Vagina (tissue), 2 donors: Measurements from ENCODE around the gene SCN4A. TPM values are rescaled to one million over a fixed set of nuclear protein-coding genes. Genes with fewer than 3 reads are reported as not detected.

Source experiments
- DNase-seq, 2 donors: peaks; one replicate each; pipeline ENCODE4 v3.0.0-alpha.2; 2017; ENCODE audit errors: extremely low spot score in 2 of 2
- H3K27ac ChIP-seq: fragments of 200-600 bp; sonication (generic); one replicate; pipeline ENCODE4 v1.5.1; 2019
- H3K27me3 ChIP-seq: fragments of 200-600 bp; sonication (generic); one replicate; pipeline ENCODE4 v1.5.1; 2019
- H3K36me3 ChIP-seq, 2 donors: fragments of 200-600 bp; sonication (generic); one replicate each; pipeline ENCODE4 v1.5.1; 2017 to 2019
- H3K4me1 ChIP-seq: fragments of 200-600 bp; sonication (generic); one replicate; pipeline ENCODE4 v1.5.1; 2019
- H3K4me3 ChIP-seq, 2 donors: fragments of 200-600 bp; sonication (generic); 1 replicate in 1 of 2; 2 replicates in 1 of 2; pipeline ENCODE4 v1.5.1; 2016 to 2019
- H3K9me3 ChIP-seq: fragments of 200-600 bp; sonication (generic); one replicate; pipeline ENCODE4 v1.5.1; 2019
- POLR2A ChIP-seq, 2 donors: fragments of 450-650 bp; IDR thresholded peaks; one replicate each; pipeline ENCODE4 v1.6.1; 2017; ENCODE audit warnings: antibody characterized with exemption in 2 of 2, mild to moderate bottlenecking in 2 of 2, moderate library complexity in 2 of 2
- POLR2AphosphoS5 ChIP-seq, 2 donors: sonication (generic); formaldehyde crosslinking; IDR thresholded peaks; one replicate each; pipeline ENCODE4 v1.9.0; 2017; ENCODE audit warnings: antibody characterized with exemption in 2 of 2, mild to moderate bottlenecking in 2 of 2, low read depth in 1 of 2; ENCODE audit not compliant: insufficient read depth in 1 of 2
- intact Hi-C: fragments of 100-400 bp; cut with DNase I; formaldehyde crosslinking; loops from one replicate; pipeline ENCODE4 v1.15.1; 2023
- total RNA-seq: library from RNA; depleted of rRNA; stranded (reverse); fragments of >200 nt; gene quantifications from one replicate; pipeline ENCODE4 v1.2.3, GENCODE V29; 2016
- TF ChIP-seq, protein P1 (sequence below), 3 experiments: fragments of 450-650 bp in 2 of 3; fragments of 200-600 bp in 1 of 3; sonication (generic) in 1 of 3; IDR thresholded peaks; one replicate each; pipeline ENCODE4 v1.5.1; 2017 to 2019; ENCODE audit warnings: antibody characterized with exemption in 3 of 3, mild to moderate bottlenecking in 2 of 3, moderate library complexity in 2 of 3

The SCN4A gene
- total RNA-seq, 1 donor from 2014 or later = 0.98 TPM

DNA sequence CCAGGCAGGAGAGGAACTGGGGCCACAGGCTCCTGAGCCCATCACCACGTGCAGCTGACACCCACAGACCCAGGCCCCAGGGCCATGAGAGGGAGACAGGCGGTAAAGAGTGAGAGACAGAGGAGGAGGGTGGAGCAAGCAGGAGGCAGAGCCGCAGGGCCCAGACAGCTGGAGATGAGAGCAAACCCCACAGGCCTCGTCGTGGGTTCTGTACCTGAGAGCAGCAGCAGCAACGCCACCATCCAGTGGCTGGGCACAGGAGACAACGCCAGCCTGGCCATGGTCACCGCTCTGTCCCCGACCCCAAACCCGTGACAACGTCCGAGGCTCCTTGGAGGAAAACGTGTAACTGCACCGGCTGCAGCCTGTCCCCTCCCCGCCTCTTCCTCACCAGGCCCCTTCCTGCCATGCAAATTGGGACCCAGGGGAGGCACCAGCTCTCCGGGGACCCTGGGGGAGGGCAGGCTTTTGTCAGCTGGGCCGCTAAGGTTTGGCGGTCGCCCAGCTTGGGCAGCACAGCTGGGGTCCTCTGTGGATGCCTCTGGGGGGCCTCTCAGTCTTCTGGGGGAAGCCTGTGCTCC, 40.6 kb downstream of the SCN4A start, which contains the start of gene CD79B:
TSS of gene CD79B (minus strand) at position 351 of the 581 bp plus-strand sequence. CDS start at position 281, 70 bp downstream.
- peaks cover 22% of the 10 kb centered on the region for H3K4me1 ChIP-seq
- no peaks in the 10 kb centered on the region for H3K9me3 ChIP-seq
- H3K4me3 ChIP-seq = peak within 1 kb of the TSS; percentile 3 to 11
- no peak for TF ChIP-seq POLR2A (IDR thresholded peaks at IDR 0.05)
- TF ChIP-seq, protein P1, sequence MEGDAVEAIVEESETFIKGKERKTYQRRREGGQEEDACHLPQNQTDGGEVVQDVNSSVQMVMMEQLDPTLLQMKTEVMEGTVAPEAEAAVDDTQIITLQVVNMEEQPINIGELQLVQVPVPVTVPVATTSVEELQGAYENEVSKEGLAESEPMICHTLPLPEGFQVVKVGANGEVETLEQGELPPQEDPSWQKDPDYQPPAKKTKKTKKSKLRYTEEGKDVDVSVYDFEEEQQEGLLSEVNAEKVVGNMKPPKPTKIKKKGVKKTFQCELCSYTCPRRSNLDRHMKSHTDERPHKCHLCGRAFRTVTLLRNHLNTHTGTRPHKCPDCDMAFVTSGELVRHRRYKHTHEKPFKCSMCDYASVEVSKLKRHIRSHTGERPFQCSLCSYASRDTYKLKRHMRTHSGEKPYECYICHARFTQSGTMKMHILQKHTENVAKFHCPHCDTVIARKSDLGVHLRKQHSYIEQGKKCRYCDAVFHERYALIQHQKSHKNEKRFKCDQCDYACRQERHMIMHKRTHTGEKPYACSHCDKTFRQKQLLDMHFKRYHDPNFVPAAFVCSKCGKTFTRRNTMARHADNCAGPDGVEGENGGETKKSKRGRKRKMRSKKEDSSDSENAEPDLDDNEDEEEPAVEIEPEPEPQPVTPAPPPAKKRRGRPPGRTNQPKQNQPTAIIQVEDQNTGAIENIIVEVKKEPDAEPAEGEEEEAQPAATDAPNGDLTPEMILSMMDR (IDR thresholded peaks at IDR 0.05) = no peak
- no peak for TF ChIP-seq POLR2AphosphoS5 (IDR thresholded peaks at IDR 0.05; ENCODE audit: insufficient read depth in 1 of 2, low read depth in 1 of 2)
- H3K27me3 ChIP-seq = no peaks in the 10 kb centered on the region
- no peaks in the 10 kb centered on the region for H3K36me3 ChIP-seq
- H3K27ac ChIP-seq = peak within 1 kb of the TSS; percentile 63
- DNase-seq = no peak
- intact Hi-C loops = no loop called here

DNA sequence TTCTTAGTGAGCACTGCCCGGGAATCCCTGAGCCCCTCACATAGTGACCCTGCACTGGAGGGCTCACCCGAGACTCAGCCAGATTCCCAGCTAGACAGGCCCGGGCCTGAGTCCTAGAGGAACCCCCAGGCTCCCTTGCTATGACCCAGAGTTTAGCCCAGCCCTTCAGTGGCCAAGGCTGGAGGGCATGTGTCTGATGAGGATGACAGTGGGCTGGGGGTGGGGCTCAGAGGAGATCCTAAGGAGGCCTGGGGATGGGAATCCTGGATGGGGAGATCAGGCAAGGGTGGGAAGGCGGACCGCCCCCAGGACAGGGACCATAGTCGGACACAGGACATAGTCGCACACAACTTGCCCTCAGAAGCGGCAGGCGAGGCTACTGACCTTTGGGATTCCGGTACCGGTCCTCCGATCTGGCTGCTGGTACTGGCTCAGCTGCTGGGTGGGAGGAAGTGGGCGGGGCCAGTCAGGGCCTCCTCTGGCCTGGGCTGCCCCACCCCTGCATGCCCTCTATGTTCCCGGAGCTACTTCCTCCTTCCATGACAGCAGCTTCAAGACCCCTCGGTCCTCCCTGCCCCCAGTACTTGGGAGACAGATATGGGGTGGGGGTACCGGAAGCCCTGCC, 41.7 kb downstream of the SCN4A start:
- intact Hi-C loops = no loop called here
- Histone ChIP-seq H3K9me3 (no peaks in the 10 kb centered on the region), H3K27me3 (no peaks in the 10 kb centered on the region), H3K4me3 (peak overlapping the region; percentile 3 to 11), H3K36me3 (no peaks in the 10 kb centered on the region), H3K4me1 (peaks cover 22% of the 10 kb centered on the region), H3K27ac (peak overlapping the region; percentile 63)
- no peak for DNase-seq
- TF ChIP-seq, protein P1 (IDR thresholded peaks at IDR 0.05) = no peak
- TF ChIP-seq POLR2AphosphoS5 (IDR thresholded peaks at IDR 0.05; ENCODE audit: insufficient read depth in 1 of 2, low read depth in 1 of 2) (no peak), POLR2A (IDR thresholded peaks at IDR 0.05) (no peak)

DNA sequence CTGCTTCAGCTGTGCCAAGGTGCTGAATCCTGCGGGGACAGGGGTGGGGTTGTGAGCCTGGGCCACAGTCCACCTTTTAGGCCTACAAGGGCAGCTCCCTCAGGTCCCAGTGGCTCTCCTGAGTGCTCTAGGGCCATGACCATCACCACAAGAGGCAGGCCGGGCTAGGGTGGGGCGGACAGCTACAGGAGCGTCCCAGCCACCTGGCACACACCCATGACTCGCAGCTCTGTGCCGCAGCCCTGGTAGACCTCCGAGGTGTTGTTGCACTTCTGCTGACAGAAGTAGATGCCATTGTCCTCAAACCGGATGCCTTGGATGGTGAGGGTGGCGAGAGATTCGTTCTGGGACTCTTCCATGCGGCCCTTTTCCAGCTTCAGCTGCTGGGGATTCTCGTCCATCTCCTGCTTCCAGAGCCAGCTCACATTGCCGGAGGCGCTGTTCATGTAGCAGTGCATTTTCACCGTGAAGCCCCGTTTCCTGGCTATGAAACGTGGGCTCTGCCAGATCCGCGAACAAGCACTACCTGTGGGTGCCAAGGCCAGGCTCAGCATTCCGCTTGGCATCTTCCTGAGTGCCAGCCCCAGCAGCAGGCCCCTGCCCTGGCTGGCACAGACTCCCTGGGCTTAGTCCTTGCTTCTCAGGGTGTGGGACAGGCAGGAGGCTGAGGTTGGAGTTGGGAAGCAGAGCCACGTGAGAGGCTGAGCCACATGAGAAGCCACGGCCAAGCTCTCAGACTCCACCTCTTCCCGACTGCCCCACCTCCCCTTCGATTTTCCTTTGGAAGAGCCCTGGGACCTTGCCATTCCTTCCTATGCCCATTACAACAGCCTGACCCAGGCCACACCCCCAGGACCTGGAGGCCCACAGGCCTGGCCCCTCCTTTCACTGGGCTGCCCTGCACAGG, 42.6 kb downstream of the SCN4A start:
- Histone ChIP-seq H3K9me3 (no peaks in the 10 kb centered on the region), H3K4me3 (peak overlapping the region in 1 of 2 donors; percentile 5), H3K4me1 (peaks cover 22% of the 10 kb centered on the region), H3K36me3 (no peaks in the 10 kb centered on the region), H3K27me3 (no peaks in the 10 kb centered on the region), H3K27ac (peak overlapping the region; percentile 63)
- no peak for DNase-seq
- no peak for TF ChIP-seq POLR2A (IDR thresholded peaks at IDR 0.05)
- TF ChIP-seq, protein P1 (IDR thresholded peaks at IDR 0.05) = no peak
- peak in 1 of 2 donors; percentile 28 for TF ChIP-seq POLR2AphosphoS5 (IDR thresholded peaks at IDR 0.05; ENCODE audit: insufficient read depth in 1 of 2, low read depth in 1 of 2)
- intact Hi-C loops = no loop called here

DNA sequence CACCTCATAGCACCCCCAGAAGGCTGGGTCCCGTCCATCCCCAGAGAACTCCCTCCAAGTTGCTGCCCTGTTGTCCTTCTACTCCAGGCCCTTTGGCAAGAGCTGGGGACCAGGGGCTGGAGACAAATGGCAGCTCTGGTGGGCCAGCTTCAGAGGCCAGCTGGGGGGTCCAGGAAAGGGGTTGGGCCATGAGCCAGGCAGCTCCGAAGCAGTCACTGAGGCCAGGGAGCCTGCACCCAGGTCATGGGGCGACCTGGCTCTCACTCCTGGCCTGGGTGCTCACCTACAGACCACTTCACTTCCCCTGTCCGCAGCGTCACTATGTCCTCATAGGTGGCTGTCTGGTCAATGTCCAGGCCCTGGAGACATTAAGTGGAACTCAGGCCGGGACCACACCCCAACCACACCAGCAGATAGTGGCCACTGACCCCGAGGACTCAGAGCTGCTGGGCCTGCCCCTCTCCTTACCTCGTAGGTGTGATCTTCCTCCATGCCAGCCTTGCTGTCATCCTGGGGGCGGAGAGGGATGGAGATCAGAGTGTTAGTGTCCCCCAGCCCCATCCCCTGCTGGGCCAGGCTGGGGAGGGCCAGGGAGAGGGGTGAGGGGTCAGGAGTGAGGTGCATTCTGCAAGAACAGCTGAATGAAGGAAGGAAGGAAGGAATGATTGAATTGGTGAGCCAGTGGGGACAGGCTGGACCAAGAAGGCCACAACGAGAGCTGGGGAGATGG, 43.6 kb downstream of the SCN4A start:
- TF ChIP-seq POLR2A (IDR thresholded peaks at IDR 0.05) = no peak
- TF ChIP-seq, protein P1 (IDR thresholded peaks at IDR 0.05) = no peak
- no peak for TF ChIP-seq POLR2AphosphoS5 (IDR thresholded peaks at IDR 0.05; ENCODE audit: insufficient read depth in 1 of 2, low read depth in 1 of 2)
- DNase-seq = no peak
- peaks cover 22% of the 10 kb centered on the region for H3K4me1 ChIP-seq
- no peaks in the 10 kb centered on the region for H3K9me3 ChIP-seq
- H3K4me3 ChIP-seq = no peak overlapping the region
- no peaks in the 10 kb centered on the region for H3K27me3 ChIP-seq
- H3K36me3 ChIP-seq = no peaks in the 10 kb centered on the region
- intact Hi-C loops = no loop called here
- H3K27ac ChIP-seq = no peak overlapping the region
